RPMI8226 (cell line): ENCODE data around the gene MARCHF2.
"Not testable (repeated sequence)": the region's sequence is repeated elsewhere in the genome, so short reads cannot be mapped to it uniquely, and the experiment has no call there.

Experiments used
- DNase-seq: peaks from one replicate; pipeline ENCODE4 v3.0.0-alpha.2; 2015

MARCHF2 gene

GRCh38 chr19:8413629-8413995 is 507 bp downstream of the MARCHF2 start:
- no peak for DNase-seq

- DNase-seq, result no peak
Measured at GRCh38 chr19:8416796-8417195, 3.7 kb downstream of the MARCHF2 start.

- no peak for DNase-seq
Measured at GRCh38 chr19:8421484-8422461, 8.7 kb downstream of the MARCHF2 start.

GRCh38 chr19:8423817-8424223 is 10.7 kb downstream of the MARCHF2 start:
- no peak for DNase-seq

DNA sequence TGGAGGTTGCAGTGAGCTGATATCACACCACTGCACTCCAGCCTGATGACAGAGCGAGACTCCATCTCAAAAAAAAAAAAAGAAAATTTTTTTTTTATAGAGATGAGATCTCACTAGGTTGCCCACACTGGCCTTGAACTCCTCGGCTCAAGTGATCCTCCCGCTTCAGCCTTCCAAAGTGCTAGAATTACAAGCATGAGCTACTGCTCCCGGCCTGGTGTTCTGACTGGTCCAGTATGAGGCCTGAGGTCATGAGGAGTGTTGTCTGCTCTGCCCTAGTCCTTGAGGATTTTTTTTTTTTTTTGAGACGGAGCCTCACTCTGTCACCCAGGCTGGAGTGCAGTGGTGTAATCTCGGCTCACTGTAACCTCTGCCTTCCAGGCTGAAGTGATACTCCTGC is 12.2 kb downstream of the MARCHF2 start:
- DNase-seq, result not testable (repeated sequence)

- DNase-seq, result no peak
Measured at GRCh38 chr19:8426283-8426682, 13.2 kb downstream of the MARCHF2 start.

DNA sequence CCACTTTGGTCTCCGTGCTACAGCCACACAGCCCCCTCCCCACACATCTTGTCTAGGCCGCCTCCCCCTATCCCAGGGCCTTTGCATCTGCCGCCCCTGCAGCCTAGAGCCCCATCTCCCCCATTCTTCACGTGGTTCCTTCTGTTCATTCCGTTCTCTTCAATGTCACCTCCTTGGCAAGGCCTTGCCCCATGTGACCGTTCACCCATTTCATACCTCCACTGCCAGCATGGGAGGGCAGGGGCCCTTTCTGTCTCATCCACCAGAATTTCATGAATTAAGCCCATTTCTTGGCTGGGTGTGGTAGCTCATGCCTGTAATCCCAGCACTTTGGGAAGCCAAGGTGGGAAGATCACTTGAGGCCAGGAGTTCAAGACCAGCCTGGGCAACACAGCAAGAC is 15.9 kb downstream of the MARCHF2 start:
- no peak for DNase-seq

DNA sequence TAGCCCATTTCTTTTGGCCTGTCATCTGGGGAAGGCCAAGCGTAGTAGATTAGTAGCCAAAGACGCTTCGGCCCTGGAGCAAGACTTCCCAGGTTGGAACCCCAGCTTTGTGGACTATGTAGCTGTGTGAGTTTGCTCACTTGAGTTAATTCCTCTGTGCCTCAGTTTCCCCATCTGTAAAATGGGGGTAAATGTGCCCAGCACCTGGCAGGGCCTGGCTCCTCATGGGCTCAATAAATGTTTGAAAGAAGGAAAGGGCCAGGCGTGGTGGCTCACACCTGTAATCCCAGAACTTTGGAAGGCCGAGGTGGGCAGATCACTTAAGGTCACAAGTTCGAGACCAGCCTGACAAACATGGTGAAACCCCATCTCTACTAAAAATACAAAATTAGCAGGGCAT is 16.7 kb downstream of the MARCHF2 start:
- DNase-seq, result no peak

GRCh38 chr19:8430650-8431049 is 17.5 kb downstream of the MARCHF2 start:
- no peak for DNase-seq

DNA sequence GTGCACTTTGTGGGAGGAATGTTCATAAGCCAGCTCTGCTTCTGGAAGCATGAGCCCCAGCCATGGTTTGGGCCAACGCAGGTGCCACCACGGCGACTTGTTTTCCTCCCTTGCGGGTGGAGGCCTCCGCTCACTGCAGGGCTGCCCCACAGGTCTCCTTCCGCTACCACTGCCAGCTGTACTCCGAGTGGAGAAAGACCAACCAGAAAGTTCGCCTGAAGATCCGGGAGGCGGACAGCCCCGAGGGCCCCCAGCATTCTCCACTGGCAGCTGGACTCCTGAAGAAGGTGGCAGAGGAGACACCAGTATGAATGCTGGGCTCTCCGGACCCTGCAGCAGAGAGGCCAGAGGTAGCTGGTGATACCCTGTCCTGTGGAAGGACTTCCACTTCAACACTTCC is 25.1 kb downstream of the MARCHF2 start:
- DNase-seq, result no peak

DNA sequence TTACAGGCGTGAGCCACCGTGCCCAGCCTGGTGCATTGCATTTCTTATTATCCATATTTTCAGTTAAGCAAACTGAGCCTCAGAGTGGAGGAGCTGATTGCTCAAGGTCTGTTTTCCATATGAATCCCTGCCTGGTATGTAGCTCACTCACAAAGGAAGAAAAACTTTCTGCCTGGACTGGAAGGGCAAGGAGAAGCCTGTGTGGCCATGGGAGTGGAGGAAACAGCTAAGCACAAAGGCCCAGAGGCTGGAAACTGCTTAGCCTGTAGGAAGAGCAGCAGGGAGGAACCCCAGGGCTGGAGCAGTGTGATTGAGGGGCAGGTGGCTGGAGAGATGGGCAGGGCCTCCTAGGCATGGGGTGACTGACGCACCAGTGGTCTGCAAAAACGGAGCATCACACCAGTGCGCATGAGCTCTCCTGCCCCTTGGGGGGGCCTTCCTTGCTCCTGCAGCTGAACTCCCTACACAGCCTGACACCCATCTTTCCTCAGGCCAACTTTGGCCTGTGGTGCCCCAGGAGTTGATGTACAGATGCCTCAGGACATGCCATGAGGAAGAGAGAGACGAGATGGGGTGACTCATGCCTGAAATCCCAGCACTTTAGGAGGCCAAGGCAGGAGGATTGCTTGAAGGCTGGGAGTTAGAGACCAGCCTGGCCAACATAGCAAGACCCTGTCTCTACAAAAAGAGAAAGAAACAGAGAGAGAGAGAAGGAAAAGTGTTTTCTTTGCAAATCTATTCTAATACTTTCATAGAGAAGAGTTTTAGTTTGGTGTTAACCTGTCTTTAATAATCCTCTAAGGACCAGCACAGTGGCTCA is 28.8 kb downstream of the MARCHF2 start:
- no peak for DNase-seq

DNA sequence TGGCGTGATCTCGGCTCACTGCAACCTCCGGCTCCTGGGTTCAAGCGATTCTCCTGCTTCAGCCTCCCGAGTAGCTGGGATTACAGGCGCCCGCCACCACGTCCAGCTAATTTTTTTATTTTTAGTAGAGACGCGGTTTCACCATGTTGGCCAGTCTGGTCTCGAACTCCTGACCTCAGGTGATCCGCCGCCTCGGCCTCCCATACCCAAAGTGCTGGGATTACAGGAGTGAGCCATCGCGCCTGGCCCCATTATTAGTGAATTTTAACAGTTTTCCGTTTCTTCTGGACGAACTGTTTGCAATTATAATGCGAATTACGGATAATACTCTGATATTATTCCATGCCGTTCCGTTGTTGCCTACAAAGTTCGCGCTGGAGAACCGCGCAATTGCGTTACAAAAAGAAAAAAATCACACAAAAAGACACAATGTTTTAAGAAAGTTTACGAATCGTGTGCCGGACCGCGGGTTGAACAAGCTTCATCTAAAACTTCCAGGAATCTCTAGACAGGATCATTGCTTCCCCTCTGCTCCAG is 31.1 kb downstream of the MARCHF2 start:
- not testable (repeated sequence) for DNase-seq

GRCh38 chr19:8444677-8445487 is 31.8 kb downstream of the MARCHF2 start, which contains the start of gene HNRNPM:
TSS of gene HNRNPM (plus strand) at chr19:8444975. CDS start at chr19:8444999, 24 bp downstream.
- DNase-seq, result peak; percentile 99

GRCh38 chr19:8445488-8446001 is 32.4 kb downstream of the MARCHF2 start:
- peak; percentile 47 for DNase-seq

DNA sequence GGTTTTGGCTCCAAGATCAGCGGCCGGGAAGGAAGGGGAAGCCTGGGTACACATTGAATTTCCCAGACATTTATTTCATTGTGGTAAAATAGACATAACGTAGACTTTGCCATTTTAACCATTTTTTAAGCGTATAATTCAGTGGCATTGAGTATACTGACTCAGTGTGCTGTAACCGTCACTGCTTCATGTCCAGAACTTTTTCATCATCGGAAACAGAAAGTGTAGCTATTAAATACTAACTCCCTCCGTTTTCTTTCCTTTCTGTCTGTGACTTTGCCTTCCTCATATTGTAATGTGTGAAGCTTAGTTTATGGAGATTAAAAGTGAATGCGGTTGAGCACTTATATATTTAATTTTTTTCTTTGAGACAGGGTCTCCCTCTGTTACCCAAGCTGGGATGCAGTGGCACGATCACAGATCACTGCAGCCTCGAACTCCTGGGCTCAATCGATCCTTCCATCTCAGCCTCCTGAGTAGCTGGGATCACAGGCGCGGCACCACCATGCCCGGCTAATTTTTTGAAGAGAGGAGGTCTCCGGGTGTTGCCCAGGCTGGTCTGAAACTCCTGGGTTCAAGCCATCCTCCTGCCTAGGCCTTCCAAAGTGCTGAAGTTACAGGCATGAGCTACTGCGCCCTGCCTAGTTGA is 33.1 kb downstream of the MARCHF2 start:
- DNase-seq, result no peak

DNA sequence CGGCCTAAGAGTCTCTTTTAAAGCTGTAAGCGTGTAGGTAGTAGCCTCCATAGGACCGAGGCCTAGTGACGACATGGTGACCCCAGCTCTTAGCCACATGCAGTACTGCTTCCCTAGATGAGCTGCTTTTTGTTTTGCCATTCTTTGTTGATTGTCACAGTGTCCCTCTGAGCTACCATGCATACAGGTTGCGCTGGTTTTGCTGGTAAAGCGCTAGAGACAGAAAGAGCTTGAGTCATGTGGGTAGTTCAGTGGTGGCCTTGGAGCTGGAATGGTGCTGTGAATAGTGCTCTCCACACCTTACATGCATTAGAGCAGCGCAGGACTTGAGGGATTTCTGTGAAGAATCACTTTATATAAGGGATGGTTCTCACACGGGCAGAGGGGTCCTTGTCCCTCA is 36.7 kb downstream of the MARCHF2 start:
- no peak for DNase-seq

- DNase-seq, result no peak
Measured at GRCh38 chr19:8451377-8451776, 38.3 kb downstream of the MARCHF2 start.

- no peak for DNase-seq
Measured at GRCh38 chr19:8451885-8452284, 38.8 kb downstream of the MARCHF2 start.

- no peak for DNase-seq
Measured at GRCh38 chr19:8452446-8453123, 39.5 kb downstream of the MARCHF2 start.

GRCh38 chr19:8453616-8454015 is 40.5 kb downstream of the MARCHF2 start:
- no peak for DNase-seq

GRCh38 chr19:8454218-8454617 is 41.1 kb downstream of the MARCHF2 start:
- DNase-seq, result no peak
